Left cardiac atrium (tissue), 2 donors: ENCODE data around the gene CT45A10. TPM values are rescaled to one million over a fixed set of nuclear protein-coding genes. Genes with fewer than 3 reads are reported as not detected.

ENCODE experiments used
- total RNA-seq, 2 donors: library from RNA; stranded (reverse); fragmentation: NEBNext Ultra II Directional; extraction: Animal tissue kit (Norgen Biotek cat#: 25700); gene quantifications; one replicate each; pipeline ENCODE4 v1.2.1, GENCODE V29; 2021
- donor health status: DM: no; HTN: yes; CAD: no; lungs with severe emphysema.
- donor health status: DM: yes; HTN: yes; CAD: no.

Gene CT45A10
- total RNA-seq, 2 donors from 2014 or later: not detected

Other genes with a start within 250 kb of the CT45A10 start
- gene CT45A1, start 179.8 kb downstream of the CT45A10 start, total RNA-seq: not detected
- gene CT45A3, start 125.3 kb downstream of the CT45A10 start, total RNA-seq: not detected
- gene CT45A5, start 107.9 kb downstream of the CT45A10 start, total RNA-seq: not detected
- not detected for gene CT45A6, start 90.7 kb downstream of the CT45A10 start, total RNA-seq
- not detected for gene CT45A2, start 73.4 kb downstream of the CT45A10 start, total RNA-seq
- not detected for gene CT45A7, start 56.2 kb downstream of the CT45A10 start, total RNA-seq
- not detected for gene CT45A8, start 38.9 kb downstream of the CT45A10 start, total RNA-seq
- gene CT45A9, start 21.6 kb downstream of the CT45A10 start, total RNA-seq: not detected
- gene SAGE1, start 272 bp upstream of the CT45A10 start, total RNA-seq: not detected
- 10 to 100 TPM; 22.7 to 27.2 TPM for gene MMGT1, start 80.5 kb upstream of the CT45A10 start, total RNA-seq
- 10 to 100 TPM; 14.6 to 15.7 TPM for gene SLC9A6, start 92.0 kb upstream of the CT45A10 start, total RNA-seq